Retinal pigment epithelial cell (primary cell): ENCODE data around the gene MLLT3.

Experiments
- DNase-seq: peaks from one replicate; pipeline ENCODE4 v3.0.0-alpha.2; 2010; ENCODE audit warnings: low read depth
- H3K4me3 ChIP-seq: 2 replicates; pipeline ENCODE4 v1.5.1; 2011; ENCODE audit warnings: mild to moderate bottlenecking, low read length, control low read depth, moderate library complexity
- CTCF ChIP-seq: conservative IDR thresholded peaks from 2 replicates; pipeline ENCODE4 v1.5.1; 2011; ENCODE audit warnings: low read depth, low read length, control low read depth, inconsistent platforms

Gene MLLT3

GRCh38 chr9:20643660-20644059 is 21.4 kb upstream of the MLLT3 start:
- DNase-seq, result no peak
- TF ChIP-seq CTCF, result no peak
- H3K4me3 ChIP-seq, result no peak overlapping the region

GRCh38 chr9:20642045-20642444 is 19.7 kb upstream of the MLLT3 start:
- no peak overlapping the region for H3K4me3 ChIP-seq
- no peak for TF ChIP-seq CTCF
- no peak for DNase-seq

GRCh38 chr9:20640331-20641187 is 18.3 kb upstream of the MLLT3 start:
- no peak overlapping the region for H3K4me3 ChIP-seq
- DNase-seq, result no peak
- no peak for TF ChIP-seq CTCF

- TF ChIP-seq CTCF, result no peak
- no peak overlapping the region for H3K4me3 ChIP-seq
- DNase-seq, result no peak
Measured at GRCh38 chr9:20636888-20637440, 14.7 kb upstream of the MLLT3 start.

- no peak for TF ChIP-seq CTCF
- no peak for DNase-seq
- no peak overlapping the region for H3K4me3 ChIP-seq
Measured at GRCh38 chr9:20634895-20635294, 12.6 kb upstream of the MLLT3 start.

GRCh38 chr9:20632705-20633104 is 10.4 kb upstream of the MLLT3 start:
- TF ChIP-seq CTCF, result no peak
- no peak overlapping the region for H3K4me3 ChIP-seq
- DNase-seq, result no peak
